GM18951 (cell line): ENCODE results near the gene DNAJB5.

ENCODE experiments used
- POLR2A ChIP-seq: IDR thresholded peaks from 4 replicates; pipeline ENCODE4 v1.6.1; 2011; ENCODE audit warnings: mild to moderate bottlenecking; ENCODE audit not compliant: insufficient read length, insufficient read depth; ENCODE audit errors: extremely low read depth
- in situ Hi-C: fragments of 300-500 bp; cut with MboI; formaldehyde crosslinking; loops from one replicate; pipeline ENCODE4 v1.12.0; 2022; ENCODE audit warnings: low sequenced_read_pairs, mixed read lengths, inconsistent platforms; ENCODE audit not compliant: unreplicated experiment

Gene DNAJB5

DNA sequence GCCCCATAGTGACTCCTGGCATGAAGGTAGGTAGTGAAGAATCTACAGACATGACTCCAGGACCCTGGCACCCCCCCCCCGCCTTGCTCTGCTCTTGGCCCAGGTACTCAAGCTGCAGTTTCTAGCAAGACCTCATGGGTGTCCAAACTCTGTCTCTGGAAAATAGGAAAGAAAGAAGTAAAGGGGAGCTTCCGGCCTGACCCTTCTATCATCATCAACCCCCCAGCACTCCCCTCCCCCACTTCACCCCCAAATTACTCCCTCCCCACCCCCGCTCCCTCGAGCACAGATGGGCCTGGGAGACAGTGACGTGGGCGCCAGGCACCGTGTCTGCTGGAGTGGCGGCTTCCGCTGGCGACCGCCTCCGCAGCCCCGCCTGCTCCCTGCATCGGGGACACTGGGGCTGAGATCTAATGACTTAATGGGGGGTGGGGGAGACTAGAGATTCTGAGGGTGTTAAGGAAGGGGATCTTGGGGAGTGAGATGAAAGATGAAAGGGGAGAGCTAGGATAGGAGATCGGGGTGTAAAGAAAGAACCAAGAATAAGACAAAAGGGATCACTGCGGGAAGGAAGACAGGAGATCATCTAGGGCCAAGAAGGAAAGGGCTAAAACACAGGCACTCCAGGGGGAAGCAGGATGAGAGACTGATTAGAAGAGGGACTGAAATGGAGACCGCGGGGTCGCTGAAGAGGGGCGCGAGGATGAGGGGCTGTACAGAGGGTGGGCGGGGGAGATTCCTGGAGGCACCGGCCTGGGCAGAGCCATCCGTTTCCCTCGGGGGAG lies 1.1 kb upstream of the DNAJB5 start:
- in situ Hi-C loops: loop anchor here (5.0 kb wide), 1 partner anchor 86 kb away; no protein-coding TSS in a partner anchor

GRCh38 chr9:34989946-34990635 lies 546 bp downstream of the DNAJB5 start:
- in situ Hi-C loops: loop anchor here (5.0 kb wide), 1 partner anchor 88 kb away; no protein-coding TSS in a partner anchor
- no peak for TF ChIP-seq POLR2A

More for the DNA sequence above, 1.1 kb upstream of the DNAJB5 start:
- TF ChIP-seq POLR2A: no peak

- in situ Hi-C loops: no loop called here
- TF ChIP-seq POLR2A: no peak
Measured at GRCh38 chr9:34990908-34991606, 1.5 kb downstream of the DNAJB5 start.

GRCh38 chr9:34991607-34992375 lies 2.2 kb downstream of the DNAJB5 start:
- no peak for TF ChIP-seq POLR2A
- in situ Hi-C loops: no loop called here

DNA sequence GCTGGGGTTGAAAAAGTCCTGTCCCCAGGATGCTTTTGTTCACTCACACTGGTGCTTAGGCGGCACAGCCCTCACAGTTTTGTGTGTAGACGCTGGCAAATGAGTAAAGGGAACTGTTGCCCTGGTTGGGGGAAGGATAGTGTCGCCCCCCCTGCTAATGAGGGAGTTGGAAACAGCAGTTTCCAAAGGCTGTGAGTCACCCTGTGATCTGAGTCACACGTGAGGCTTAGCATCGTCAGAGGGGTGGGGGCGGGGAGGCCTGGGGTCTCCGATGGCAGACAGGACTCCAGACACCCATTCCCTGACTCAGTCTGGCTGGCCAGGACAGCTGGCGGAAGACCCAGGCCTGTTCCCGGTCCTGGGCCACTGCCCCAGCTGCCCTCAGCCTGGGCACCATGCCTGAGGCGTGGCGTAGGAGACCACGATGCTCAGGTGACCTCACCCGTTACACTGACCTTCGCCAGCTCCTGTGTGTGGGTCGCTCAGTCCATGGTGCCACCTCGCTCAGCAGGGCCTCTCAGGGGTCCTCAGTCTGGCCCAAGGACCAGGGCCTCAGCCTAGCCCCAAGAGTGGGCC lies 2.9 kb downstream of the DNAJB5 start:
- in situ Hi-C loops: no loop called here
- no peak for TF ChIP-seq POLR2A

GRCh38 chr9:34993502-34994259 lies 4.1 kb downstream of the DNAJB5 start:
- TF ChIP-seq POLR2A: no peak
- in situ Hi-C loops: no loop called here

- in situ Hi-C loops: no loop called here
- no peak for TF ChIP-seq POLR2A
Measured at GRCh38 chr9:34994260-34994899, 4.8 kb downstream of the DNAJB5 start.

- no peak for TF ChIP-seq POLR2A
- in situ Hi-C loops: no loop called here
Measured at GRCh38 chr9:34994900-34995669, 5.5 kb downstream of the DNAJB5 start.

GRCh38 chr9:34995670-34996060 lies 6.1 kb downstream of the DNAJB5 start:
- in situ Hi-C loops: no loop called here

DNA sequence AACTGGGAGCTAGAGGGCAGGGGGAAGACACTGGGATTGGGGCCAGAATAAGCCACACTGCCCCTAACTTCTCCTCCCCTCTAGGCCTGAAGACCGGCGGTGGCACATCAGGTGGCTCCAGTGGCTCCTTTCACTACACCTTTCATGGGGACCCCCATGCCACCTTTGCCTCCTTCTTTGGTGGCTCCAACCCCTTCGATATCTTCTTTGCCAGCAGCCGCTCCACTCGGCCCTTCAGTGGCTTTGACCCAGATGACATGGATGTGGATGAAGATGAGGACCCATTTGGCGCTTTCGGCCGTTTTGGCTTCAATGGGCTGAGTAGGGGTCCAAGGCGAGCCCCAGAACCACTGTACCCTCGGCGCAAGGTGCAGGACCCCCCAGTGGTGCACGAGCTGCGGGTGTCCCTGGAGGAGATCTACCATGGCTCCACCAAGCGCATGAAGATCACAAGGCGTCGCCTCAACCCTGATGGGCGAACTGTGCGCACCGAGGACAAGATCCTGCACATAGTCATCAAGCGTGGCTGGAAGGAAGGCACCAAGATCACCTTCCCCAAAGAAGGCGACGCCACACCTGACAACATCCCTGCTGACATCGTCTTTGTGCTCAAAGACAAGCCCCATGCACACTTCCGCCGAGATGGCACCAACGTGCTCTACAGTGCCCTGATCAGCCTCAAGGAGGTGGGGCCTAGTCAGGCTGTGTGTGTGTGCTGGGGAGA lies 6.8 kb downstream of the DNAJB5 start:
- in situ Hi-C loops: no loop called here
- TF ChIP-seq POLR2A: no peak

More at GRCh38 chr9:34995670-34996060, 6.1 kb downstream of the DNAJB5 start:
- no peak for TF ChIP-seq POLR2A
